Jurkat, Clone E6-1 (cell line): ENCODE results near the gene RFTN1.

Experiments used
- DNase-seq: peaks from one replicate; pipeline ENCODE4 v3.0.0-alpha.2; 2011; ENCODE audit warnings: low read depth, low spot score
- H3K4me3 ChIP-seq: 2 replicates; pipeline ENCODE4 v1.5.1; 2011; ENCODE audit warnings: mild to moderate bottlenecking, low read length, control low read depth, moderate library complexity

Gene RFTN1

DNA sequence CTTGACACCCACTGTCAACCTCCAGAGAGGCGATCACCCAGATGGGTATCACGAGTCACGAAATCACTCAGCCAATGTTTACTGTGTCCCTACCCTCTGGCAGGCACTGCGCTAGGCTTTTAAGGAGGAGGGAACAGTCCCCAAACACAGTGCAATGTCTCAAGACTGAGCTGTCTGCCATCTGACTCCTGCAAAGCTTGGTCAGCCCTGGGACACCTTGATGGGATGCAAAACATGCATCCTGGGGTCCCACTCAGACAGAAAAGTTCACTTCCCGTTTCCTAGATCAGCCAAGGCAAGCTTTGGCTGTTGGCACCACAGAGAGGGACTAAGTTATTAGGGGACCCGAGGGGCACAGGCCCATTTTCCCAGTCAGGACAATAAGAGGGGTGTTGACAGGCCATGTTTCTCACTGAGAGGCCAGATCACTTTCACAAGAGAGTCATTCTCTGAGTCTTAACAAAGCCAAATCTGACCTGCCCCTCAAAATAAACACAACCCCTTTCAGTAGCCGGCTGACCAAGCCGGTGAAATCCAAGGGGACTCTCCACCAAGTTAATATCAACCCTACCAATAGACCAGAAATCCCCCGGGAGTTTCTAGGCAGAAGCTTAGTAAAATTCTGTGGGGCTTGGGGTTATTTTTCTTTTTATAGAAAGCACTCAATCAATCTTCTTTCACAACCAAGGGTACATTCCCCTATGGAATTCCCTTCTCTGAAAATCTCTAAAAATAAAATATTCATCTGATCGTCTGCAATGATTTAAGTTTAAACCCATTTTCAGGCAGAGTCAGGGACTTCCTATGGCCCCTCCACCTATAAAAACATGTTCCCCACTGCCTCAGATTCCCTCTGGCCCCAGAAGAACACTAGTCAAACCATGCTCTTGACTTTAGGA is 3.5 kb downstream of the RFTN1 start:
- DNase-seq = no peak

GRCh38 chr3:16508591-16508995 is 4.9 kb downstream of the RFTN1 start:
- H3K4me3 ChIP-seq = no peak overlapping the region
- DNase-seq = no peak

More for the DNA sequence above, 3.5 kb downstream of the RFTN1 start:
- H3K4me3 ChIP-seq = no peak overlapping the region

DNA sequence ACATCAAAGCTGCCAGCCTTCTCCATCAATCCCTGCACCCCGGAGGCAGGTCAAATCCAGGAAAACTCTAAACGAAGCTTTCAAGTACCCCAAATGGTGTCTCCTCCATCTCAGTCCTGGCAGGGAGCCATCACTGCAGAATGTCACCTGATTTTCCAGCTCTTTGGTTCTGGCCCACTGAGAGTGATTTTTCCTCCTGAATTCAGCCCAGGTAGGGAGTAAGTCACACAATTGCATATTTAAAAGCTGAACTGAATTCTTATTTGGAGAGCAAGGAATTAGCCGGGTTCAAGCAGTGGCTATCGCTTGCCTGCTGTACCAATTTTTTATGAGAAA is 5.3 kb downstream of the RFTN1 start:
- no peak for DNase-seq
- H3K4me3 ChIP-seq = no peak overlapping the region

- DNase-seq = no peak
Observed at GRCh38 chr3:16507578-16508242, 5.8 kb downstream of the RFTN1 start.

GRCh38 chr3:16506884-16507577 is 6.5 kb downstream of the RFTN1 start:
- DNase-seq = no peak
- no peak overlapping the region for H3K4me3 ChIP-seq

More at GRCh38 chr3:16507578-16508242, 5.8 kb downstream of the RFTN1 start:
- no peak overlapping the region for H3K4me3 ChIP-seq

DNA sequence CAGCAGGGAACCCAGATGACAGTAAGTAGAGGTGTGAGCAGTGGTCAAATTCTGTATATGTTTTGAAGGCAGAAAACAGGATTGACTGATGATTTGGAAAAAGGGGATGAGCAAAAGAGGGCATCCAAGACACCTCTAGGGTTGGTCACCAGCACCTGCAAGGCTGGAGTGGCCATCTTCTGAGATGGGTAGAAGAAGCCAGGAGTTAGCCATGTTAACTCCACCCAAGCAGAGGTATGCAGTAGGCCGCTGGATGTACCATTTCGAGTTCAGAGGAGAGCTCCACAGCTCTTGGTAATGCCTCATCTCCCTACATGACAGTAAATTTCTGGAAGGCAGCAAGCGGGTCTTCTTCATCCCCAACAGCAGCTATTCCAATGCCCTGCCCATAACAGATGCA is 7.0 kb downstream of the RFTN1 start:
- no peak for DNase-seq
- H3K4me3 ChIP-seq = no peak overlapping the region

GRCh38 chr3:16504692-16505091 is 8.8 kb downstream of the RFTN1 start:
- no peak overlapping the region for H3K4me3 ChIP-seq
- DNase-seq = no peak

GRCh38 chr3:16504242-16504641 is 9.3 kb downstream of the RFTN1 start:
- H3K4me3 ChIP-seq = no peak overlapping the region
- no peak for DNase-seq

GRCh38 chr3:16503191-16503776 is 10.2 kb downstream of the RFTN1 start:
- no peak for DNase-seq
- no peak overlapping the region for H3K4me3 ChIP-seq

- H3K4me3 ChIP-seq = no peak overlapping the region
- DNase-seq = no peak
Observed at GRCh38 chr3:16502347-16502908, 11.1 kb downstream of the RFTN1 start.

DNA sequence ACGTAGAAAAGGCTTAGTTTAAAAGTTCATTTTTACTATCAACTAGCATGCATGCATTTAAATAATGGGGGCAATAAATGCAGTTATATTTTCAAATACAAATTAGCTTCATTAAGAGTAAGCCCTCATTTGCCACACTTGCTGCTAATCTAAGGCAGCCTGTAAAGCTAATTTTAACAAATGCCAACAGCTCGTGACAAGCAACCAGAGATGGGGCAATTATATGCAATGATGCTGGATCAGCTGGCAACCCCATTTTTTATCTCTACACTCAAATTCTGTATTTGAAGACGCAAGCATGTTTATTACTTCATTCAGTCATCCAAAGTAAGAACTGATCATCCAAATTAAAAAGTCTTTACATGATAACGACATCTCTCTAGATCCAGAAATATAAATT is 12.1 kb downstream of the RFTN1 start:
- no peak for DNase-seq
- no peak overlapping the region for H3K4me3 ChIP-seq

- DNase-seq = no peak
- H3K4me3 ChIP-seq = no peak overlapping the region
Observed at GRCh38 chr3:16500911-16501310, 12.6 kb downstream of the RFTN1 start.

GRCh38 chr3:16500093-16500492 is 13.4 kb downstream of the RFTN1 start:
- H3K4me3 ChIP-seq = no peak overlapping the region
- no peak for DNase-seq

DNA sequence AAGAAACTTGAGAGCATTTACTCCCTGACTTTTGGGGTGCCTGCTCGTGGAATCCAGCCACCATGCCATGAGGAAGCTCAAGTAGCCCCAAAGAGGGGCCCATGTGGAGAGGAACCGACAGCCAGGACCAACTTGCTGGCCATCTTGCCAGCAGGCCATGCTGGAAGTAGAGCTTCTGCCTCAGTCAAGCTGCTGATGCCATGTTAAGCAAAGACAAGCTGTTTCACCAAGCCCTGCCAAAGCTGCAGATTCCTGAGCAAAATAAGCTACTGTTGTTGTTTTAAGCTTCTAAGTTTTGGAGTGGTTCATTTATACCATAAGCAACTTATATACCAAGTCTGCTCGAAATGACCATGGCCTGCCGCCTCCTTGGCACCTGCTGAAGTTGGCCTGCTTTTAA is 14.1 kb downstream of the RFTN1 start:
- H3K4me3 ChIP-seq = no peak overlapping the region

DNA sequence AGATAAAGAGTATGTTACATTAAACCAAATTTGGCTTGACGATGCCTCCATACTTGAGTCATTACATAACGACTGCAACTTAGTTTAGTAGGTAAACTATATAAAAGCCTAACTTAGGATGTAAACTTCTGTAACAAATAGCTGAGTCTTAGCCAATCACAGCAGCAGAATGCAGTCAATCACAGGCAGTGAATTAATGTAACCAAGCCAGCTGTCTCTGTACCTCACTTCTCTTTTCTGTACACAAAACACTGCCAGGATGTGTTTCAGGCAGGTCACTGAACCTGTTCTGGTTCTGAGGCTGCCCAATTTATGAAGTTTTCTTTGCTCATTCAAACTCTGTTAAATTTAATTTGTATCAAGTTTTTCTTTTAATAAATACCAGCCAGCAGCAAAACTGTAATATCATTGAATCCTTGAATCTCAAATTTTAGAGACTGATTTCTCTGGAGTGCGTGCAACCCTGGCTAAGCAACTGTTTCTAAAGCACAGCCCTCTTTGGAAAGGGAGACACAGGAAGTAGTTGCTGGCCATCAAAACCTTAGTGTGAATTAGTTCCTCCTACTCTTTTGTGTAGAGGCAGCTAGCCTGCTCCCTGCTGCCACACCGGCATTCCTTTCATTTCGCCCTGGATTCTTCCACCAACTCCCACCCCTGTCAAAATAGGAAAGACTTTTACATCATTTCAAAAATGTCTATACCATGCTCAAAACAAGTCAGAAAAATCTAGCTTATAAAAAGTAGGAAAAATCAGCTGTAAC is 15.2 kb downstream of the RFTN1 start:
- H3K4me3 ChIP-seq = no peak overlapping the region
- DNase-seq = no peak

More for the DNA sequence above, 14.1 kb downstream of the RFTN1 start:
- DNase-seq = no peak

GRCh38 chr3:16496408-16497222 is 16.9 kb downstream of the RFTN1 start:
- DNase-seq = no peak
- H3K4me3 ChIP-seq = no peak overlapping the region

- no peak overlapping the region for H3K4me3 ChIP-seq
- peak; percentile 68 for DNase-seq
Observed at GRCh38 chr3:16496008-16496407, 17.5 kb downstream of the RFTN1 start.
